Hepatocyte (in vitro differentiated cells): ENCODE results near the gene TIPARP. TPM values are rescaled to one million over a fixed set of nuclear protein-coding genes. Genes with fewer than 3 reads are reported as not detected.

Experiments
- DNase-seq: peaks from one replicate; pipeline ENCODE4 v3.0.0-alpha.2; 2016; ENCODE audit warnings: low spot score
- H2AFZ ChIP-seq: fragments of 200-600 bp; sonication (generic); 2 replicates; pipeline ENCODE4 v1.6.0; 2016; ENCODE audit warnings: antibody characterized with exemption, mild to moderate bottlenecking
- H3K27ac ChIP-seq: fragments of 200-600 bp; sonication (generic); 2 replicates; pipeline ENCODE4 v1.5.1; 2016; ENCODE audit warnings: mild to moderate bottlenecking
- H3K27me3 ChIP-seq: fragments of 200-600 bp; sonication (generic); 2 replicates; pipeline ENCODE4 v1.6.1; 2016
- H3K36me3 ChIP-seq: fragments of 200-600 bp; sonication (generic); replicated peaks from 2 replicates; pipeline ENCODE4 v1.5.1; 2016; ENCODE audit warnings: low read depth; ENCODE audit not compliant: insufficient read depth
- H3K4me1 ChIP-seq: fragments of 200-600 bp; sonication (generic); 2 replicates; pipeline ENCODE4 v1.5.1; 2016; ENCODE audit warnings: mild to moderate bottlenecking, moderate library complexity; ENCODE audit not compliant: insufficient read depth
- H3K4me2 ChIP-seq: fragments of 200-600 bp; sonication (generic); 2 replicates; pipeline ENCODE4 v1.6.0; 2016
- H3K4me3 ChIP-seq: fragments of 200-600 bp; sonication (generic); 2 replicates; pipeline ENCODE4 v1.5.1; 2016; ENCODE audit warnings: mild to moderate bottlenecking
- H3K79me2 ChIP-seq: fragments of 200-600 bp; sonication (generic); 2 replicates; pipeline ENCODE4 v1.6.0; 2017; ENCODE audit warnings: mild to moderate bottlenecking
- H3K9me2 ChIP-seq: fragments of 200-600 bp; sonication (generic); replicated peaks from 2 replicates; pipeline ENCODE4 v1.6.0; 2017; ENCODE audit warnings: mild to moderate bottlenecking; ENCODE audit not compliant: insufficient read depth
- H3K9me3 ChIP-seq: fragments of 200-600 bp; sonication (generic); 2 replicates; pipeline ENCODE4 v1.5.1; 2016; ENCODE audit warnings: low read depth, mild to moderate bottlenecking
- H4K20me1 ChIP-seq: fragments of 200-600 bp; sonication (generic); 2 replicates; pipeline ENCODE4 v1.6.0; 2016; ENCODE audit warnings: mild to moderate bottlenecking; ENCODE audit not compliant: insufficient read depth, poor library complexity, severe bottlenecking
- EZH2 ChIP-seq: fragments of 200-600 bp; sonication (generic); IDR thresholded peaks from 2 replicates; pipeline ENCODE4 v1.6.1; 2016; ENCODE audit warnings: antibody characterized with exemption, mild to moderate bottlenecking, borderline replicate concordance
- EZH2phosphoT487 ChIP-seq: fragments of 200-600 bp; sonication (generic); IDR thresholded peaks from one replicate; pipeline ENCODE4 v1.6.1; 2018; ENCODE audit warnings: antibody characterized with exemption, mild to moderate bottlenecking, low read depth, moderate library complexity; ENCODE audit not compliant: unreplicated experiment, severe bottlenecking
- WGBS: methylation state at CpG from one replicate; pipeline ENCODE4 v1.1.6; 2016; ENCODE audit warnings: low lambda C conversion rate; ENCODE audit errors: missing lambda C conversion rate; 5-methylcytosine and 5-hydroxymethylcytosine counted together
- polyA plus RNA-seq: library from polyadenylated mRNA; unstranded; fragments of >200 nt; fragmentation: Nextera tagmentation; extraction: Ambion mirVana; gene quantifications from 2 replicates; pipeline ENCODE4 v1.2.1, GENCODE V29; 2016
- total RNA-seq: library from RNA; depleted of rRNA; stranded (reverse); fragments of >200 nt; gene quantifications from 2 replicates; pipeline ENCODE4 v1.2.3, GENCODE V29; 2014
- TF ChIP-seq, protein P1 (sequence below): fragments of 200-600 bp; sonication (generic); IDR thresholded peaks from 2 replicates; pipeline ENCODE4 v1.5.1; 2016; ENCODE audit warnings: antibody characterized with exemption, mild to moderate bottlenecking; ENCODE audit not compliant: poor library complexity

The TIPARP gene
- total and polyA plus RNA-seq, 2 experiments from 2014 or later: 19.9 to 112 TPM

- no peaks in the 10 kb centered on the region for H3K27me3 ChIP-seq
- H3K36me3 ChIP-seq: no peaks in the 10 kb centered on the region
- H2AFZ ChIP-seq: no peak overlapping the region
- 89% methylated on average over 3 of the region's 3 CpGs for whole genome bisulfite sequencing
- no peak overlapping the region for H3K4me3 ChIP-seq
- H3K79me2 ChIP-seq: no peaks in the 10 kb centered on the region
- H4K20me1 ChIP-seq: no peaks in the 10 kb centered on the region
- DNase-seq: no peak
- H3K9me2 ChIP-seq: no peaks in the 10 kb centered on the region
- H3K4me2 ChIP-seq: no peak overlapping the region
- H3K27ac ChIP-seq: peak overlapping the region; percentile 76
- TF ChIP-seq EZH2: no peak
- TF ChIP-seq, protein P1, sequence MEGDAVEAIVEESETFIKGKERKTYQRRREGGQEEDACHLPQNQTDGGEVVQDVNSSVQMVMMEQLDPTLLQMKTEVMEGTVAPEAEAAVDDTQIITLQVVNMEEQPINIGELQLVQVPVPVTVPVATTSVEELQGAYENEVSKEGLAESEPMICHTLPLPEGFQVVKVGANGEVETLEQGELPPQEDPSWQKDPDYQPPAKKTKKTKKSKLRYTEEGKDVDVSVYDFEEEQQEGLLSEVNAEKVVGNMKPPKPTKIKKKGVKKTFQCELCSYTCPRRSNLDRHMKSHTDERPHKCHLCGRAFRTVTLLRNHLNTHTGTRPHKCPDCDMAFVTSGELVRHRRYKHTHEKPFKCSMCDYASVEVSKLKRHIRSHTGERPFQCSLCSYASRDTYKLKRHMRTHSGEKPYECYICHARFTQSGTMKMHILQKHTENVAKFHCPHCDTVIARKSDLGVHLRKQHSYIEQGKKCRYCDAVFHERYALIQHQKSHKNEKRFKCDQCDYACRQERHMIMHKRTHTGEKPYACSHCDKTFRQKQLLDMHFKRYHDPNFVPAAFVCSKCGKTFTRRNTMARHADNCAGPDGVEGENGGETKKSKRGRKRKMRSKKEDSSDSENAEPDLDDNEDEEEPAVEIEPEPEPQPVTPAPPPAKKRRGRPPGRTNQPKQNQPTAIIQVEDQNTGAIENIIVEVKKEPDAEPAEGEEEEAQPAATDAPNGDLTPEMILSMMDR: no peak
- no peak for TF ChIP-seq EZH2phosphoT487
- peaks cover 6% of the 10 kb centered on the region for H3K4me1 ChIP-seq
- no peaks in the 10 kb centered on the region for H3K9me3 ChIP-seq
Observed at GRCh38 chr3:156727519-156728205, 53.3 kb downstream of the TIPARP start.

GRCh38 chr3:156728267-156728985 is 54.0 kb downstream of the TIPARP start:
- H2AFZ ChIP-seq: no peak overlapping the region
- peak overlapping the region; percentile 15 for H3K4me2 ChIP-seq
- H3K36me3 ChIP-seq: no peaks in the 10 kb centered on the region
- H3K27ac ChIP-seq: peak overlapping the region; percentile 76
- no peaks in the 10 kb centered on the region for H3K9me2 ChIP-seq
- H3K27me3 ChIP-seq: no peaks in the 10 kb centered on the region
- peak; percentile 56 for DNase-seq
- H3K9me3 ChIP-seq: no peaks in the 10 kb centered on the region
- H4K20me1 ChIP-seq: no peaks in the 10 kb centered on the region
- peaks cover 6% of the 10 kb centered on the region for H3K4me1 ChIP-seq
- 44% methylated on average over 7 of the region's 7 CpGs for WGBS
- H3K4me3 ChIP-seq: no peak overlapping the region
- H3K79me2 ChIP-seq: no peaks in the 10 kb centered on the region
- no peak for TF ChIP-seq EZH2
- TF ChIP-seq, protein P1: no peak
- TF ChIP-seq EZH2phosphoT487: no peak

DNA sequence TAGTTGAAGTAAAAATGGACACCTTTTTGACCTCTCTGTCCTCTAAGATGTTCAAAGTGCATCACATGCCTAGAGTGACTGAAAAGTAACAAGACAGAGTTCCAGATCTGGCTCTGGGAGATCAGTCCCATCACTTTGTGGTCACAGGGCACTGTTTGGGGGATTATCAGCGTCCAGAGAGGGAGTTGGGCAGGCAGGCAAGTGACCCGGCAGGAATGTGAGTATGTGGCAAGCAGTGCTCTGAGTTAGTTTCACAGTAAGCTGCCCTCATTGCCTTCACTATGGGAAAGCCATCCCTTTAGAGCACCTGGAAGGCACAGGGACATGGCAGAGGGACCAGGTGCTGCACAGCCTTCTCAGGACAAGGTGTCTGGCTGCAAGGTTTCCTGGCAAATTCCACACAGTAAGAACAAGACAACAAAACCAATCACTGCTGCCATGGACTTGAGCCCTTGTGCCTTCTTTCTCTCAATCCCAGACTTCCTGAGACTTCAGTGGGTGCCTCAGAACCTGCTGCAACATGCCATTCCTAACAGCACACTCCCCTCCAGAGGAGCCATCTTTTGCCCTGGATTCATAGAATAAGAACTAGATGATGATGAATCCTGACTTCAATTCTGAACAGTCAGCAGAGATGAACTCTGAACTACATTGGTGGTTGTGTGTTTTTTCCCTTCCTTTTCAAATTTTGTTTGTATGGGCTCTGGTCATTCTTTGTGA is 55.2 kb downstream of the TIPARP start:
- Histone ChIP-seq H3K27me3 (no peaks in the 10 kb centered on the region), H3K4me2 (no peak overlapping the region), H3K36me3 (no peaks in the 10 kb centered on the region), H4K20me1 (no peaks in the 10 kb centered on the region), H3K9me3 (no peaks in the 10 kb centered on the region), H3K9me2 (no peaks in the 10 kb centered on the region), H3K79me2 (no peaks in the 10 kb centered on the region), H3K4me1 (peaks cover 6% of the 10 kb centered on the region), H3K27ac (peak overlapping the region; percentile 62), H2AFZ (no peak overlapping the region), H3K4me3 (no peak overlapping the region)
- TF ChIP-seq, protein P1: no peak
- TF ChIP-seq EZH2phosphoT487 (no peak), EZH2 (no peak)
- whole genome bisulfite sequencing: 40% methylated on average over 2 of the region's 2 CpGs
- DNase-seq: no peak
